Subcutaneous adipose tissue (tissue), 4 donors: ENCODE results near the gene FOSL2. TPM values are rescaled to one million over a fixed set of nuclear protein-coding genes. Genes with fewer than 3 reads are reported as not detected.

Experiments
- total RNA-seq, 4 donors: library from RNA; depleted of rRNA; stranded (reverse); fragments of >200 nt; gene quantifications; one replicate each; pipeline ENCODE4 v1.1.0, GENCODE V29; 2016
- TF ChIP-seq, protein P1 (sequence below): fragments of 450-650 bp; IDR thresholded peaks from one replicate; pipeline ENCODE4 v1.5.1; 2016; ENCODE audit warnings: low read depth, mild to moderate bottlenecking, control low read depth, antibody characterized with exemption, moderate library complexity

Gene FOSL2
- total RNA-seq, 4 donors from 2014 or later = 69.7 to 137 (median 110) TPM

DNA sequence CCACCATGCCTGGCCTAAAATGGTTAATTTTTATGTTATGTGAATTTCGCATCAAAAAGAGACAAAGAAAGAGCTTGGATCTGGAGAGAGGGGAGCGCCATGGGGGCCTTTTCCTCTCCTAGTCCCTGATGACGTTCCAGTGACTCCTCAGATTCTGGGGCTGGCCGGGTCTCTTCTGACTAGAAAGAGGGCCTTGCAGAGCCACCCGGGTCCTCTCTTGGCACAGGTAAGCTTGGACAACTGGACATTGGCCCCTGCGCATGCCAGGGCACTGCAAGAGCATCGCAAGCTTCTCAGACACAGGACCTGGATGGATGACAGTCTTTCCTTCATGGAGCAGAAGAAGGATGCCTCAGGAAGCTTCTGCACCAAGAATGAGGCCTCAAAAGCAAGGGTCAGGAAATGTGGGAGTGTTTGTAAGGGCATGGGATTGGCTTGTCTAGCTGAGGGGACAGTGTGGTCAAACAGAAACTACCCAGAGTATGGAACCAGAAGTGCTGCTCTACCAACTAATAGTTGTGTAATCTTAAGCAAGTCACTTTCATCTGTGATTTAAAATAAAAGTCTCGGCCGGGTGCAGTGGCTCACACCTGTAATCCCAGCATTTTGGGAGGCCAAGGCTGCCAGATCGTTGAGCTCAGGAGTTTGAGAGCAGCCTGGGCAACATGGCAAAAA lies 35.2 kb downstream of the FOSL2 start:
- TF ChIP-seq, protein P1, sequence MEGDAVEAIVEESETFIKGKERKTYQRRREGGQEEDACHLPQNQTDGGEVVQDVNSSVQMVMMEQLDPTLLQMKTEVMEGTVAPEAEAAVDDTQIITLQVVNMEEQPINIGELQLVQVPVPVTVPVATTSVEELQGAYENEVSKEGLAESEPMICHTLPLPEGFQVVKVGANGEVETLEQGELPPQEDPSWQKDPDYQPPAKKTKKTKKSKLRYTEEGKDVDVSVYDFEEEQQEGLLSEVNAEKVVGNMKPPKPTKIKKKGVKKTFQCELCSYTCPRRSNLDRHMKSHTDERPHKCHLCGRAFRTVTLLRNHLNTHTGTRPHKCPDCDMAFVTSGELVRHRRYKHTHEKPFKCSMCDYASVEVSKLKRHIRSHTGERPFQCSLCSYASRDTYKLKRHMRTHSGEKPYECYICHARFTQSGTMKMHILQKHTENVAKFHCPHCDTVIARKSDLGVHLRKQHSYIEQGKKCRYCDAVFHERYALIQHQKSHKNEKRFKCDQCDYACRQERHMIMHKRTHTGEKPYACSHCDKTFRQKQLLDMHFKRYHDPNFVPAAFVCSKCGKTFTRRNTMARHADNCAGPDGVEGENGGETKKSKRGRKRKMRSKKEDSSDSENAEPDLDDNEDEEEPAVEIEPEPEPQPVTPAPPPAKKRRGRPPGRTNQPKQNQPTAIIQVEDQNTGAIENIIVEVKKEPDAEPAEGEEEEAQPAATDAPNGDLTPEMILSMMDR = no peak

DNA sequence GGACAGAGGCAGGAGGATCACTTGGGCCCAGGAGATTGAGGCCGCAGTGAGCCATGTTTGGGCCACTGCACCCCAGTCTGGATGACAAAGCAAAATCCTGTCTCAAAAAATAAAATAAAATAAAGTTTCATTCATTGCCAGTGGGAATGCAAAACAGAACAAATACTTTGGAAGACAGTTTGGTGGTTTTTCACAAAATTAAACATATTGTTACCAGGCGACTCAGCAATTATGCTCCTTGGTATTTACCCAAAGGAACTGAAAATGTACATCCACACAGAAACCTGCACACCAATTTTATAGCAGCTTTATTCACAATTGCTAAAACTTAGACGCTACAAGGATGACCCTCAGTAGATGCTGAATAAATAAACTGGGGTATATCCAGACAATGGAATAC lies 35.8 kb downstream of the FOSL2 start:
- TF ChIP-seq, protein P1 = no peak

DNA sequence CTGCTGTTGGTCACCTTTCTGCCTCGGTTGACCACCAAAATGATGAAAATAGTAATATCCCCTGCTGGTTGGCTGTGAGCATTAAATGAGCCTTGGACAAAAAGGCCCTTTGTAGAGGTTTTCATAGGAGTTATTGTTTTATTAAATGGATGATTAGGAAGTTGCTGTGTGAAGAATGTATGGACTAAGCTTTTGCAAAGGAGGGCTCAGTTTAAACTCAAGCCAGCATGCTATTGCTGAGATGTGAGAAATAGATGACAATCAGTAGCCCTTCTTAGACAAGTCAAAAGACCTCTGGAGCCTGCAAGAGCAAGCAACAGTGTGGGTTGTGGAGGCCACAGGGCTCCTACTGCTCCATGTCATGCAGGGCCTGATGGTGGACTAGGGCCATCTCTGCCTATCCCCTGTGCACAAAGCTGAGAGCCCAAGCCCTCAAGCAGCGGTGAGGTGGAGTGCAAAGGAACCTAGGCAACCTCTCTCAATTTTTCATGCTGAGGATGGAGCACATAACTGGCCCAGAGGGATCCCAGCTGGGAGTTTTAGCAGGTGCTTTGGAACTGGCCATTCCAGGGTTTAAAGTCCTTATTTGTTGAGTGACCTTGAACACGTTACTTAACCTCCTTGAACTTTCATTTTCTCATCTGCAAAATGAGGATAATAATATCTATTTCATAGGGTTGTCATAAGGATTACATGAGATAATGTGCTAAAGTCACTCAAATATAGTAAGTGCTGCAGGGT lies 37.1 kb downstream of the FOSL2 start:
- TF ChIP-seq, protein P1 = no peak

GRCh38 chr2:28430377-28430765 lies 37.7 kb downstream of the FOSL2 start:
- TF ChIP-seq, protein P1 = no peak

- TF ChIP-seq, protein P1 = no peak
Observed at GRCh38 chr2:28430788-28431418, 38.2 kb downstream of the FOSL2 start.

DNA sequence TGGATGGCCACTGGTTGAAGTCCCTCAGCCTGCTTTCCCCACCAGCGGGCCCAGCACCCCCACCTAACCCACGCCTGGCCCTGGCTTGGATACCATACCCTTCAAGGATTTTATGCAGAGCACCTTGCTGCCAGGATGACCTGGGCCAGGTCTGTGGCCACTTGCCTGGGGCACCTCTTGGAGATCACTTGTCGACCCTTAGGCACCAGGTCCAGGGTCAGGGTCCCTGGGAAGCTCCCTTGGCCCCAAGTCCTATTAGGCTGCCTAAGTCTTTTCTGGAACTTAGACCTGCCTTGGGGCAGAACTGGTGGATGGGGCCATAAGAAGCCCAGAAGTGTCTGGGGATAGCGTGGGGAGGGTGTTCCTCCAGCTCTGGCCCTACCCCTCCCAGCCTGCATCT lies 39.1 kb downstream of the FOSL2 start:
- TF ChIP-seq, protein P1 = no peak

DNA sequence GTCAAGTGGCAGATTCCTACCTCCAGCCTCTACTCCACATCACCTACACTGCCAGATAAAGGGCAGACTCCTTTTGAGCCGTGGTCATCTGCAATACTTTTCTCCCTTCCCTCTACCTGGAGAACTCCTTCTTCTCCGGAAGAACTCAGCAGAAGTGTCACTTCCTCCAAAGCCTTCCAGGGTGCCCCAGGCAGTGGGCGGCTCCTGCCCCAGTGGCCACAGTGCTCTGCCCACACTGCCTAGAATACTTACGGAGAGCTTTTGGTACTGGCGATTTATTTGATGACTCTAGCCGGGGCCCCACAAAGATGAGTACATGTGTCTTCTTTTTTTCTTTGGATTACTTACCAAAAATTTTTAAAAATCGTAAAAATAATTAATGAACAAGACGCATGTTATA lies 39.7 kb downstream of the FOSL2 start:
- TF ChIP-seq, protein P1 = no peak
